Activated CD8-positive, alpha-beta T cell treated with anti-CD3 and anti-CD28 coated beads for 36 hours (primary cell): ENCODE measurements around the gene OBI1. TPM values are rescaled to one million over a fixed set of nuclear protein-coding genes. Genes with fewer than 3 reads are reported as not detected.

Source experiments
- ATAC-seq: fragments of 200-7000 bp; cut with Tn5 transposase; one replicate; pipeline ENCODE4 v1.10.0; 2021; ENCODE audit warnings: mild to moderate bottlenecking, moderate library complexity
- CTCF ChIA-PET: fragments of 350-600 bp; sonication (Branson Sonifier 250); formaldehyde crosslinking; loops from one replicate; lab custom pipeline; 2021; ENCODE audit warnings: antibody characterized with exemption; lab: Charles Lee
- POLR2A ChIA-PET: fragments of 350-600 bp; sonication (Branson Sonifier 250); formaldehyde crosslinking; loops from one replicate; lab custom pipeline; 2021; ENCODE audit warnings: antibody characterized with exemption; lab: Charles Lee
- DNase-seq: peaks from one replicate; pipeline ENCODE4 v3.0.0-alpha.2; 2020
- H3K27ac Mint-ChIP-seq: one replicate; pipeline ENCODE4 v1.8.0; 2021; ENCODE audit warnings: mild to moderate bottlenecking, mixed read lengths
- H3K27me3 Mint-ChIP-seq: one replicate; pipeline ENCODE4 v1.8.0; 2021; ENCODE audit warnings: mixed read lengths
- H3K36me3 Mint-ChIP-seq: one replicate; pipeline ENCODE4 v1.8.0; 2021; ENCODE audit warnings: low read depth, mixed read lengths
- H3K4me1 Mint-ChIP-seq: one replicate; pipeline ENCODE4 v1.8.0; 2021; ENCODE audit warnings: low read depth, mixed read lengths
- H3K4me3 Mint-ChIP-seq: one replicate; pipeline ENCODE4 v1.8.0; 2021; ENCODE audit warnings: mild to moderate bottlenecking, moderate library complexity, mixed read lengths
- H3K9me3 Mint-ChIP-seq: one replicate; pipeline ENCODE4 v1.8.0; 2021; ENCODE audit warnings: mixed read lengths
- intact Hi-C: fragments of 100-400 bp; cut with micrococcal nuclease; formaldehyde crosslinking; loops from one replicate; pipeline ENCODE4 v1.10.0; 2022
- total RNA-seq, 2 experiments: library from RNA; stranded (reverse); gene quantifications; one replicate each; pipeline ENCODE4 v1.2.3, GENCODE V29; 2021
- TF ChIP-seq, protein P1 (sequence below): fragments of 200-600 bp; IDR thresholded peaks from one replicate; pipeline ENCODE4 v1.8.0; 2022; ENCODE audit warnings: antibody characterized with exemption, mild to moderate bottlenecking

OBI1 gene
- total RNA-seq, 2 experiments from 2014 or later, result 17.5 to 19.1 TPM

DNA sequence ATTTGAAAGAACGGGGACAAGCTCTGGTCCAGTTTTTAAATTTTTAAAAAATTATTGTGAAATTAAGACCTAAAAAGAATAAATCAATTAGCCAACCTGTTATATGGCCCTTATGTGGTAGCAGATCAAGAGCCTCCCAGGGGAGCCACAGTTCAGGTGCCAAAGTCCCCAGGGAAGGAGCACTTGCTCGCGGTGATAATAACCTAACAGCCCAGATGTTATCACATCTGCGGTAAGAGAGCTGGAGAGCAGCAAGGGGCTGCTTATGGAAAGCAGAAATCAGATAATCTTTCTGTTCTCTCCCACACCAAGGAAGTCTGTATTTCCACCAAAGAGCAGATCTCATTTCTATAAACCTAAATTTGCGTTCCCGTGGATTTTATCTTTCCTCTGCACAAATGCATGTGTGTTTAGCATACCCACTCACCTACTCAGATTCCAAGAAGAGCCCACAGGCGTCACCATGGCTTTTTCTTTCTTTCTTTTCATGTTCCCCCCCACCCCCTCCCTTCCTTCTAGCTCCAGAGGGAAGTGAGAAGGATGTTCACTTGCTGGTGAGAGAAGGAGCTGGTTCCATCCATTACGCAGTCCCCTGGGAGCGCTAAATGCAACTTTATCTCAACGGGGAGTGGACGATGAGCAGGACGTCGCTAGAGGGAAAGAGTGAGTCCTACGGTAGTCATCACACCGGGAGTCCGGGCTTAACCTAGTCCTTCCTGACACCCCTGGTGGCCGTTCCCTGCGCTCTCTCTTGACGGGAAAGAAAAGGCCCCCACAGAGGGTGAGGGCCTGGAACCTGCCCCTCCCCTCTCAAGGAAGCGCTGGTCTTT lies 54.0 kb downstream of the OBI1 start:
- intact Hi-C loops, result no loop called here
- ATAC-seq, result no peak
- Mint-ChIP-seq H3K4me1 (peaks cover 28% of the 10 kb centered on the region), H3K36me3 (no peaks in the 10 kb centered on the region), H3K27me3 (peaks cover 85% of the 10 kb centered on the region), H3K27ac (no peak overlapping the region), H3K4me3 (no peak overlapping the region), H3K9me3 (no peaks in the 10 kb centered on the region)
- TF ChIP-seq, protein P1, sequence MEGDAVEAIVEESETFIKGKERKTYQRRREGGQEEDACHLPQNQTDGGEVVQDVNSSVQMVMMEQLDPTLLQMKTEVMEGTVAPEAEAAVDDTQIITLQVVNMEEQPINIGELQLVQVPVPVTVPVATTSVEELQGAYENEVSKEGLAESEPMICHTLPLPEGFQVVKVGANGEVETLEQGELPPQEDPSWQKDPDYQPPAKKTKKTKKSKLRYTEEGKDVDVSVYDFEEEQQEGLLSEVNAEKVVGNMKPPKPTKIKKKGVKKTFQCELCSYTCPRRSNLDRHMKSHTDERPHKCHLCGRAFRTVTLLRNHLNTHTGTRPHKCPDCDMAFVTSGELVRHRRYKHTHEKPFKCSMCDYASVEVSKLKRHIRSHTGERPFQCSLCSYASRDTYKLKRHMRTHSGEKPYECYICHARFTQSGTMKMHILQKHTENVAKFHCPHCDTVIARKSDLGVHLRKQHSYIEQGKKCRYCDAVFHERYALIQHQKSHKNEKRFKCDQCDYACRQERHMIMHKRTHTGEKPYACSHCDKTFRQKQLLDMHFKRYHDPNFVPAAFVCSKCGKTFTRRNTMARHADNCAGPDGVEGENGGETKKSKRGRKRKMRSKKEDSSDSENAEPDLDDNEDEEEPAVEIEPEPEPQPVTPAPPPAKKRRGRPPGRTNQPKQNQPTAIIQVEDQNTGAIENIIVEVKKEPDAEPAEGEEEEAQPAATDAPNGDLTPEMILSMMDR, result no peak
- ChIA-PET CTCF (interaction anchor here (0.9 to 2.0 kb wide), 2 partner anchors 16 to 68 kb away, joined by 3 to 4 read pairs; no protein-coding TSS in a partner anchor), POLR2A (interaction anchor here (0.7 to 1.2 kb wide), 2 partner anchors 16 to 53 kb away, joined by 3 to 4 read pairs; no protein-coding TSS in a partner anchor)
- no peak for DNase-seq

DNA sequence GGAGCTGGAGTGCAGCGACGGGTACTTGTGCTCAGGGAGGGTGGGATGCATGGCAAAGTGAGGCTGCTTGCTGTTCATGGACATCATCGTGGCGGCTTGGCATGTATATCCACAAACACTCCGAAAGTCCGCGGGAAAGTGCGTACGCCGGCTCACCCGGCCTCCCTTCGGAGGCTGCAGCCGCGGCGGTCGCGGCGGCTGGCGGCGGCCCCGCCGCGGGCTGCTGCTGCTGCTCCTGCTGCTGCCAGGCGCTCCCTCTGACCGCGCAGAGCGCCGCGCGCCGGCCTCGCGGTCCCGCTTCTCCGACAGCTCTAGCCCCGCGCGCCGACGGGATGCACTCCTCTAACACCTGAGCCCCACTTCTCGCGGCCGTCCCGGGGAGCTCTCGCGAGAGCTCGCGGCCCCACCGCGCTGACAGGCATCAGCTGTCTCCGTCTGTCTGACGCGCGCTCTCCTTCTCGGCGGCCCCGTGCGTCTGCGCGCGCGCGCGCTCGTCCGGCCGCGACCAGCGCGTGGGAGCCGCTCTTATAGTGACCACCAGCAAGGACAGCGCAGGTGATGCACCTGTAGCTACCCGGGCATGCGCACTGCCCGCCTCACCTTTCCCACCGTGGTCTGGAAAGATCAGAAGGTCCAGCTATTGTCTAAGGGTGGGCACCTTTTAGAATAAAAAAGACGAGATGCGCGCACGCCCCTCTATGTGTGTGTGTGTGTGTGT lies 55.6 kb downstream of the OBI1 start, which contains the start of gene POU4F1:
Gene POU4F1, minus strand, starts transcription at position 313 of the 718 bp plus-strand sequence. Its CDS starts 226 bp downstream, at position 87.
- DNase-seq (peak; percentile 87), ATAC-seq (peak; percentile 90)
- Mint-ChIP-seq H3K27ac (peak within 1 kb of the TSS; percentile 47), H3K9me3 (no peaks in the 10 kb centered on the region), H3K4me3 (peak within 1 kb of the TSS; percentile 70), H3K4me1 (peaks cover 24% of the 10 kb centered on the region), H3K36me3 (no peaks in the 10 kb centered on the region), H3K27me3 (peaks cover 84% of the 10 kb centered on the region)
- TF ChIP-seq, protein P1, result no peak
- POLR2A ChIA-PET, result interaction anchor here (1.7 kb wide), 1 partner anchor 56 kb away, joined by 7 read pairs; the partner anchor contains the start of gene OBI1
- CTCF ChIA-PET, result interaction anchor here (2.0 kb wide), 1 partner anchor 14 kb away, joined by 4 read pairs; no protein-coding TSS in a partner anchor
- intact Hi-C loops, result no loop called here

DNA sequence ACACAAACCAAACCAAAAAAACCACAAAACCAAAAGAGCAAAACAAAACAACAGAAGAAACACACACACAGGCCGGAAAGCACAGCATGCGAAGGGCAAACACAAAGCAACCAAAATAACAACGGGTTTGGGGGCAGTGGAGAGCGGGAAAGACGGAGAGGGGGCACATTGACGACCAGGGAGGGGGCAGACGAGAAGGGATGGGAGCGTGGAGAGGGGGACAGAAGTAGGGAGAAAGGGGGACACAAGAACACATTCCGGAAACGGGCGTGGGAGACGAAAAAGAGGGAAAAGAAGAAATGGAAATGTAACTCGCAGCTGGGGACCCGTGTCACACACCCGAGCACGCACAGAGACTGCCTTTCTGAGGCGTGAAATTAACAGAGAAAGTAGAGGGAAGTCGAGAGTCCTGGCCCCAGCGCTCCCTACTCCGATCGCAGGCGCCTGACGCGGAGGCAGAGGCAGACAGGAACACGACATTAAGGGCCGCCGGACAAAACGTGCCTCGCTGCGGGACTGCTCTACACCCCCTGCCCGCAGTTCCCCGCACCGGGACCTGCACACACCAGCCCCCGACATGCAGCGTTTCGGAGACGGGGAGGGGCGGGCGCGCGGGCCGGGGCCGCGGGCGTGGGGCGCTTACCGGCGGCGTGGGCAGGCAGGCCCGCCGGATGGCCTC lies 56.3 kb downstream of the OBI1 start:
- Mint-ChIP-seq H3K9me3 (no peaks in the 10 kb centered on the region), H3K4me1 (peaks cover 18% of the 10 kb centered on the region), H3K27ac (peak overlapping the region; percentile 47), H3K4me3 (peak overlapping the region; percentile 70), H3K36me3 (no peaks in the 10 kb centered on the region), H3K27me3 (peaks cover 80% of the 10 kb centered on the region)
- ATAC-seq (peak; percentile 19), DNase-seq (peak; percentile 34)
- intact Hi-C loops, result no loop called here
- TF ChIP-seq, protein P1, result no peak
- POLR2A ChIA-PET, result interaction anchor here (1.7 kb wide), 1 partner anchor 56 kb away, joined by 7 read pairs; the partner anchor contains the start of gene OBI1
- CTCF ChIA-PET, result interaction anchor here (2.0 kb wide), 1 partner anchor 13 kb away, joined by 4 read pairs; no protein-coding TSS in a partner anchor

DNA sequence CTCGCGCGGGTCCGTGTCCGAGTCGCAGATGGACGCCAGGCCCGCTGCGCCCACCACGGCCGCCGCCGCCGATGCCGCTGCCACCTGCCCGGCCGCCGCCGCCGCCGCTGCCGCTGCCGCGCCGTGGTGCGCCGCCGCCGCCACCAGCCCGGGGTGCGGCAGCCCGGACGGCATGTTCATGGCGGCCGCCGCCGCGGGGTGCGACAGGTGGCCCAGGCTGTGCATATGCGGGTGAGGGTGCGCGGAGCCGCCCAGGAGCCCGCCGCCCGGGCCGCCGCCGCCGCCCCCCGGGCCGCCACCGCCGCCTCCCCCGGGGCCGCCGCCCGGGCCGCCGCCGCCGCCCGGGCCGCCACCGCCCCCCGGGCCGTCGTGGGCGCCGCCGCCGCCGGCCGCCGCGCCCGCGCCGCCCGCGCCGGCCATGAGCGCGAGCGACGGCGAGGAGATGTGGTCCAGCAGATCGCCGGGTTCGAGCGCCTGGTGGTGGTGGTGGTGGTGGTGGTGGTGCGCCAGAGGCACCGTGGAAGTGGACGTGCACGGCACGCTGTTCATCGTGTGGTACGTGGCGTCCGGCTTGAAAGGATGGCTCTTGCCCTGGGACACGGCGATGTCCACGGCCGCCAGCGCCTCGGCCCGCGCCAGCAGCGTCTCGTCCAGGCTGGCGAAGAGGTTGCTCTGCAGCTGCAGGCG lies 56.9 kb downstream of the OBI1 start:
- intact Hi-C loops, result no loop called here
- Mint-ChIP-seq H3K4me3 (peak overlapping the region; percentile 70), H3K9me3 (peaks cover 2% of the 10 kb centered on the region), H3K36me3 (no peaks in the 10 kb centered on the region), H3K27ac (peak overlapping the region; percentile 47), H3K4me1 (peaks cover 15% of the 10 kb centered on the region), H3K27me3 (peaks cover 80% of the 10 kb centered on the region)
- ChIA-PET POLR2A (no interaction called here), CTCF (no interaction called here)
- no peak for ATAC-seq
- TF ChIP-seq, protein P1, result no peak
- no peak for DNase-seq
